ENCODE measurements around the gene FBH1.
"Not testable (repeated sequence)": the region's sequence is repeated elsewhere in the genome, so short reads cannot be mapped to it uniquely, and the experiment has no call there.

FBH1 gene

GRCh38 chr10:5876181-5876768 is 13.8 kb upstream of the FBH1 start:
- DNase-seq, result peak; percentile 93

GRCh38 chr10:5877041-5877440 is 13.0 kb upstream of the FBH1 start:
- DNase-seq, result not testable (repeated sequence)

- no peak for DNase-seq
These were observed 7.1 kb upstream of the FBH1 start for GRCh38 chr10:5882961-5883360.

GRCh38 chr10:5885619-5886018 is 4.4 kb upstream of the FBH1 start:
- no peak for DNase-seq

GRCh38 chr10:5887029-5887428 is 3.0 kb upstream of the FBH1 start:
- DNase-seq, result no peak

GRCh38 chr10:5887641-5888040 is 2.4 kb upstream of the FBH1 start:
- DNase-seq, result no peak

GRCh38 chr10:5888351-5888750 is 1.7 kb upstream of the FBH1 start:
- peak; percentile 36 for DNase-seq

- peak; percentile 20 for DNase-seq
These were observed 1.0 kb upstream of the FBH1 start for GRCh38 chr10:5888843-5889623.

GRCh38 chr10:5890452-5890915 is 441 bp downstream of the FBH1 start:
- peak; percentile 6 for DNase-seq

GRCh38 chr10:5891009-5891408 is 966 bp downstream of the FBH1 start:
- no peak for DNase-seq

GRCh38 chr10:5892007-5892406 is 2.0 kb downstream of the FBH1 start:
- no peak for DNase-seq

- DNase-seq, result no peak
These were observed 3.3 kb downstream of the FBH1 start for GRCh38 chr10:5893321-5893720.

- no peak for DNase-seq
These were observed 4.4 kb downstream of the FBH1 start for GRCh38 chr10:5894403-5894802.

GRCh38 chr10:5894873-5895272 is 4.8 kb downstream of the FBH1 start:
- DNase-seq, result no peak

- DNase-seq, result no peak
These were observed 5.3 kb downstream of the FBH1 start for GRCh38 chr10:5895365-5895764.

GRCh38 chr10:5895804-5896203 is 5.8 kb downstream of the FBH1 start:
- no peak for DNase-seq

GRCh38 chr10:5896208-5897052 is 6.4 kb downstream of the FBH1 start:
- no peak for DNase-seq

GRCh38 chr10:5897053-5897340 is 7.0 kb downstream of the FBH1 start:
- no peak for DNase-seq

GRCh38 chr10:5897504-5897903 is 7.5 kb downstream of the FBH1 start:
- no peak for DNase-seq

GRCh38 chr10:5898163-5898562 is 8.1 kb downstream of the FBH1 start:
- DNase-seq, result no peak

- DNase-seq, result no peak
These were observed 10.2 kb downstream of the FBH1 start for GRCh38 chr10:5900247-5900646.

GRCh38 chr10:5902511-5903274 is 12.7 kb downstream of the FBH1 start:
- no peak for DNase-seq

GRCh38 chr10:5903563-5903962 is 13.5 kb downstream of the FBH1 start:
- no peak for DNase-seq
